GM19395 (cell line): Measurements from ENCODE around the gene MRTFB.

Experiments
- ATAC-seq: cut with Tn5 transposase; IDR thresholded peaks from one replicate; pipeline ENCODE4 v1.9.1; 2021; ENCODE audit warnings: mild to moderate bottlenecking, moderate library complexity; ENCODE audit not compliant: unreplicated experiment

MRTFB gene

GRCh38 chr16:14280541-14280940, 209.4 kb downstream of the MRTFB start:
- no peak for ATAC-seq

GRCh38 chr16:14283786-14284185, 212.7 kb downstream of the MRTFB start:
- no peak for ATAC-seq

GRCh38 chr16:14284371-14284770, 213.3 kb downstream of the MRTFB start:
- no peak for ATAC-seq

GRCh38 chr16:14284930-14285512, 213.9 kb downstream of the MRTFB start:
- ATAC-seq = peak; percentile 44

GRCh38 chr16:14285513-14286367, 214.6 kb downstream of the MRTFB start:
- peak; percentile 78 for ATAC-seq

- peak; percentile 20 for ATAC-seq
Observed at GRCh38 chr16:14286368-14287230, 215.5 kb downstream of the MRTFB start.

- ATAC-seq = no peak
Observed at GRCh38 chr16:14289692-14290340, 218.7 kb downstream of the MRTFB start.

- no peak for ATAC-seq
Observed at GRCh38 chr16:14291286-14291685, 220.2 kb downstream of the MRTFB start.

GRCh38 chr16:14292051-14292825, 221.1 kb downstream of the MRTFB start:
- no peak for ATAC-seq

GRCh38 chr16:14296663-14297062, 225.5 kb downstream of the MRTFB start:
- no peak for ATAC-seq

- ATAC-seq = no peak
Observed at GRCh38 chr16:14298374-14299122, 227.4 kb downstream of the MRTFB start.

- peak; percentile 61 for ATAC-seq
Observed at GRCh38 chr16:14300705-14301168, 229.6 kb downstream of the MRTFB start.

- ATAC-seq = peak; percentile 12
Observed at GRCh38 chr16:14301169-14302030, 230.3 kb downstream of the MRTFB start.

- ATAC-seq = peak; percentile 57
Observed at GRCh38 chr16:14302031-14302398, 230.9 kb downstream of the MRTFB start.

GRCh38 chr16:14302399-14303181, 231.5 kb downstream of the MRTFB start:
- peak; percentile 25 for ATAC-seq

- no peak for ATAC-seq
Observed at GRCh38 chr16:14303182-14303618, 232.1 kb downstream of the MRTFB start.

- ATAC-seq = no peak
Observed at GRCh38 chr16:14303639-14304394, 232.7 kb downstream of the MRTFB start.
